ENCODE results near the gene GIMD1. TPM values are rescaled to one million over a fixed set of nuclear protein-coding genes. Genes with fewer than 3 reads are reported as not detected.

Gene GIMD1
- total RNA-seq (2011; cell fraction: chromatin; rRNA removed; ENCODE audit: low replicate concordance) = not detected in 2 replicates
- not detected in 2 replicates for total RNA-seq (2011; cell fraction: nucleolus; rRNA removed)
- not detected in 2 replicates for total RNA-seq (2011; cell fraction: nucleoplasm; rRNA removed)
- total RNA-seq (2014; rRNA removed) (not detected in 2 replicates), total RNA-seq (2014; rRNA removed; fragmentation: Illumina TruSeq; extraction: Trizol) (not detected in 2 replicates), total RNA-seq (2015; rRNA removed; fragmentation: Illumina TruSeq; extraction: Trizol) (not detected in 2 replicates), total RNA-seq (2021) (not detected in 2 replicates), polyA plus RNA-seq (2011; rRNA removed) (not detected in 2 replicates), polyA plus RNA-seq (2014; fragmentation: Illumina TruSeq; extraction: Trizol) (not detected in 2 replicates), polyA plus RNA-seq (2014; fragmentation: Nextera tagmentation; extraction: Ambion mirVana) (not detected), polyA plus RNA-seq (2014; rRNA removed) (not detected in 2 replicates), polyA minus RNA-seq (2011; rRNA and poly(A)+ RNA removed) (not detected in 2 replicates), Bru-seq, nascent RNA (percentile 5 among the genes with signal in this experiment), BruChase-seq, experiment 1, labeled RNA remaining after a 2-hour chase (not detected), BruChase-seq, experiment 2, labeled RNA remaining after a 6-hour chase (not detected)
- not detected in 2 replicates for polyA plus RNA-seq (2011; cell fraction: cytosol; rRNA removed)
- not detected in 2 replicates for polyA plus RNA-seq (2011; cell fraction: nucleus; rRNA removed)
- not detected in 2 replicates for polyA plus RNA-seq (2012)
- not detected in 2 replicates for polyA minus RNA-seq (2011; cell fraction: cytosol; rRNA and poly(A)+ RNA removed)
- polyA minus RNA-seq (2011; cell fraction: nucleus; rRNA and poly(A)+ RNA removed) = not detected in 2 replicates
- long read RNA-seq, experiment 1 = 0 reads
- long read RNA-seq, experiment 2 = 0 reads
- long read RNA-seq, experiment 3 = 0 reads

- TF ChIP-seq FOXO4 (CRISPR knock-in tag; IDR thresholded peaks at IDR 0.05) (no peak), CGGBP1 (CRISPR knock-in tag; IDR thresholded peaks at IDR 0.05) (no peak), CLOCK (CRISPR knock-in tag; IDR thresholded peaks at IDR 0.05; ENCODE audit: borderline replicate concordance) (no peak), ZNF551 (CRISPR knock-in tag; IDR thresholded peaks at IDR 0.05) (no peak), PTTG1 (tag; IDR thresholded peaks at IDR 0.05; ENCODE audit: low read depth) (no peak), EP300 (IDR thresholded peaks at IDR 0.05; ENCODE audit: low read length) (no peak)
- Histone ChIP-seq H3K4me2 (ENCODE audit: insufficient read depth, low read length) (no peak within 1 kb of the TSS), H3K4me1 (replicated peaks in 1 of 2; ENCODE audit: control insufficient read depth in 2 of 2, insufficient read depth in 2 of 2, low read length in 2 of 2) (no peaks in the 10 kb centered on the region), H2AFZ (ENCODE audit: low read depth, low read length) (peak within 1 kb of the TSS; percentile 46), H3K36me3 (ENCODE audit: control insufficient read depth, insufficient read depth, low read length) (no peaks in the 10 kb centered on the region), H3K9me3 (replicated peaks; ENCODE audit: control insufficient read depth, insufficient read depth, low read depth, low read length) (no peaks in the 10 kb centered on the region), H3K9me1 (ENCODE audit: control insufficient read depth, insufficient read depth, low read length) (no peaks in the 10 kb centered on the region), H3K4me3 (no peak within 1 kb of the TSS), H3K27ac (ENCODE audit: extremely low read depth, low read depth, low read length) (no peak within 1 kb of the TSS), H3K27me3 (ENCODE audit: control insufficient read depth in 2 of 2, insufficient read depth in 2 of 2, low read length in 2 of 2) (no peaks in the 10 kb centered on the region), H4K20me1 (replicated peaks; ENCODE audit: control insufficient read depth, insufficient read depth, low read length) (no peaks in the 10 kb centered on the region), H3K9ac (ENCODE audit: insufficient read depth in 1 of 2, low read depth in 2 of 2, low read length in 2 of 2) (no peak within 1 kb of the TSS), H3K79me2 (ENCODE audit: control insufficient read depth, insufficient read depth, low read length) (no peaks in the 10 kb centered on the region)
- intact Hi-C loops (cut with micrococcal nuclease) = loop anchor here (2.0 to 10.0 kb wide), 4 partner anchors 101 to 814 kb away; no protein-coding TSS in a partner anchor
- ChIA-PET POLR2A (no interaction called here), CTCF (ENCODE audit: low intra/inter-chr PET ratio) (interaction anchor here (0.6 to 2.2 kb wide), 2 partner anchors 133 to 533 kb away, joined by 3 to 10 read pairs; no protein-coding TSS in a partner anchor)
- FAIRE-seq (no peak), DNase-seq (ENCODE audit: extremely low read depth in 1 of 4, low spot score in 3 of 4) (no peak), ATAC-seq (no peak)
- in situ Hi-C loops (cut with MboI) = no loop called here
- 20% methylated on average over 5 of the region's 5 CpGs for WGBS (ENCODE audit: insufficient coverage, low coverage, missing lambda C conversion rate)
- no TSS peak for BruUV-seq (replicated peaks)
Measured at GRCh38 chr4:106368678-106369077, at the start of gene GIMD1. Gene GIMD1 (minus strand): TSS chr4:106368778. CDS start chr4:106367435, 1,343 bp downstream.

Data from K562 (cell line).